Endothelial cell of umbilical vein (primary cell): ENCODE data around the gene LHFPL6. TPM values are rescaled to one million over a fixed set of nuclear protein-coding genes. Genes with fewer than 3 reads are reported as not detected.

Experiments used
- BruUV-seq: library from RNA; stranded (reverse); fragments of 400-500 nt; replicated peaks from 2 replicates; lab custom pipeline; 2021; lab: Mats Ljungman, UMichigan
- CTCF ChIA-PET: fragments of 300-600, 350-600 bp; sonication (Branson Sonifier 250); formaldehyde crosslinking; loops from one replicate; lab custom pipeline; 2021; ENCODE audit warnings: antibody characterized with exemption, inconsistent platforms; lab: Charles Lee
- POLR2A ChIA-PET: fragments of 300-600, 350-600 bp; sonication (Branson Sonifier 250); formaldehyde crosslinking; loops from one replicate; lab custom pipeline; 2021; ENCODE audit warnings: antibody characterized with exemption, inconsistent platforms; lab: Charles Lee
- DNase-seq: peaks from one replicate; pipeline ENCODE4 v3.0.0-alpha.2; 2011; ENCODE audit warnings: low read depth, low spot score
- FAIRE-seq: peaks from 2 replicates; lab custom pipeline; 2011; peaks lifted over from hg19 to GRCh38; lab: Jason Lieb, UNC
- H2AFZ ChIP-seq: 2 replicates; pipeline ENCODE4 v1.6.0; 2012; ENCODE audit warnings: low read depth, low read length, control low read depth, inconsistent platforms
- H3K27ac ChIP-seq: 2 replicates; pipeline ENCODE4 v1.5.1; 2011; ENCODE audit warnings: low read depth, mild to moderate bottlenecking, control low read depth, low read length, moderate library complexity; ENCODE audit not compliant: insufficient read depth
- H3K27me3 ChIP-seq, 2 experiments: 2 replicates each; pipeline versions ENCODE4 v1.6.0 to v1.6.1; 2011; ENCODE audit warnings: low read length in 2 of 2, mixed read lengths in 1 of 2; ENCODE audit not compliant: control insufficient read depth in 2 of 2, insufficient read depth in 2 of 2
- H3K36me3 ChIP-seq, 2 experiments: 2 replicates in 1 of 2; 3 replicates in 1 of 2; pipeline ENCODE4 v1.5.1; 2011; ENCODE audit warnings: low read length in 2 of 2, mild to moderate bottlenecking in 1 of 2, moderate library complexity in 1 of 2; ENCODE audit not compliant: control insufficient read depth in 2 of 2, insufficient read depth in 2 of 2; ENCODE audit errors: extremely low read depth in 1 of 2
- H3K4me1 ChIP-seq: 3 replicates; pipeline ENCODE4 v1.5.1; 2011; ENCODE audit warnings: mild to moderate bottlenecking, low read length; ENCODE audit not compliant: control insufficient read depth, insufficient read depth; ENCODE audit errors: extremely low read depth
- H3K4me2 ChIP-seq: 2 replicates; pipeline ENCODE4 v1.6.1; 2011; ENCODE audit warnings: low read length, control low read depth, mixed read lengths; ENCODE audit not compliant: insufficient read depth
- H3K4me3 ChIP-seq, 3 experiments: fragments of 200-600 bp in 1 of 3; sonication (generic), shearing (Covaris generic) in 1 of 3; replicated peaks in 1 of 3; 2 replicates each; pipeline ENCODE4 v1.5.1; 2011 to 2016; ENCODE audit warnings: control low read depth in 3 of 3, low read length in 3 of 3, mild to moderate bottlenecking in 2 of 3, inconsistent platforms in 1 of 3, low read depth in 1 of 3, moderate library complexity in 1 of 3; ENCODE audit not compliant: insufficient read depth in 1 of 3
- H3K79me2 ChIP-seq: 2 replicates; pipeline ENCODE4 v1.6.0; 2012; ENCODE audit warnings: low read length, inconsistent platforms; ENCODE audit not compliant: control insufficient read depth, insufficient read depth
- H3K9ac ChIP-seq: replicated peaks from 2 replicates; pipeline ENCODE3; 2011; ENCODE audit warnings: low read length, control low read depth; ENCODE audit not compliant: insufficient read depth; ENCODE audit errors: extremely low read depth
- H3K9me1 ChIP-seq: replicated peaks from 3 replicates; pipeline ENCODE4 v1.6.0; 2011; ENCODE audit warnings: mild to moderate bottlenecking, low read length; ENCODE audit not compliant: control insufficient read depth, insufficient read depth; ENCODE audit errors: extremely low read depth
- H3K9me3 ChIP-seq: replicated peaks from 2 replicates; pipeline ENCODE4 v1.5.1; 2012; ENCODE audit warnings: low read length, inconsistent platforms; ENCODE audit not compliant: control insufficient read depth, insufficient read depth
- H4K20me1 ChIP-seq: replicated peaks from 2 replicates; pipeline ENCODE3; 2011; ENCODE audit warnings: mild to moderate bottlenecking, low read length; ENCODE audit not compliant: control insufficient read depth, insufficient read depth; ENCODE audit errors: extremely low read depth
- CTCF ChIP-seq, 2 donors: IDR thresholded peaks; 1 replicate in 1 of 2; 2 replicates in 1 of 2; pipeline ENCODE4 v1.5.1; 2011; ENCODE audit warnings: low read length in 2 of 2, mild to moderate bottlenecking in 2 of 2, moderate library complexity in 2 of 2, control low read depth in 1 of 2, inconsistent platforms in 1 of 2, low read depth in 1 of 2; ENCODE audit not compliant: insufficient read depth in 1 of 2; ENCODE audit errors: extremely low read depth in 1 of 2
- EZH2 ChIP-seq: IDR thresholded peaks from 2 replicates; pipeline ENCODE4 v1.6.1; 2012; ENCODE audit warnings: borderline replicate concordance, low read depth, mild to moderate bottlenecking, moderate library complexity, low read length, inconsistent platforms; ENCODE audit not compliant: severe bottlenecking
- FOS ChIP-seq: IDR thresholded peaks from 2 replicates; pipeline ENCODE4 v1.6.1; 2011; ENCODE audit warnings: mild to moderate bottlenecking, low read length, moderate library complexity, borderline replicate concordance; ENCODE audit not compliant: insufficient read depth
- GATA2 ChIP-seq: IDR thresholded peaks from 2 replicates; pipeline ENCODE4 v1.7.0; 2011; ENCODE audit warnings: low read depth, mild to moderate bottlenecking, moderate library complexity, mixed read lengths, low read length; ENCODE audit not compliant: insufficient read length, insufficient read depth
- JUN ChIP-seq: IDR thresholded peaks from 2 replicates; pipeline ENCODE4 v1.6.1; 2011; ENCODE audit warnings: borderline replicate concordance, low read depth; ENCODE audit not compliant: insufficient read length, insufficient read depth
- MAX ChIP-seq: IDR thresholded peaks from 2 replicates; pipeline ENCODE4 v1.6.1; 2011; ENCODE audit not compliant: insufficient read depth, insufficient read length
- MYC ChIP-seq: IDR thresholded peaks from one replicate; pipeline ENCODE4 v1.6.1; 2011; ENCODE audit warnings: mild to moderate bottlenecking, low read depth, low read length
- POLR2A ChIP-seq: IDR thresholded peaks from 2 replicates; pipeline ENCODE4 v1.6.1; 2012; ENCODE audit warnings: low read depth, mild to moderate bottlenecking, control low read depth, low read length
- POLR2AphosphoS5 ChIP-seq: IDR thresholded peaks from 2 replicates; pipeline ENCODE4 v1.6.1; 2012; ENCODE audit warnings: low read depth, mild to moderate bottlenecking, control low read depth, low read length, moderate library complexity; ENCODE audit not compliant: insufficient read depth
- dilution Hi-C: fragments of 300-500 bp; cut with MboI; formaldehyde crosslinking; loops from one replicate; pipeline ENCODE4 v1.15.0; 2019; ENCODE audit warnings: low sequenced_read_pairs; ENCODE audit not compliant: extremely low pct_ligation_motif_present
- intact Hi-C: fragments of 100-400 bp; cut with micrococcal nuclease; formaldehyde crosslinking; loops from one replicate; pipeline ENCODE4 v1.10.0; 2022
- polyA plus RNA-seq, 4 experiments: library from polyadenylated mRNA; depleted of rRNA in 3 of 4; stranded (reverse) in 3 of 4; unstranded in 1 of 4; fragments of >200 nt; gene quantifications; 2 replicates each; pipeline versions ENCODE4 v1.2.1 to v1.2.3, GENCODE V29; 2011 to 2012; ENCODE audit warnings: missing spikeins in 1 of 4
- total RNA-seq: library from RNA; stranded (reverse); gene quantifications from 2 replicates; pipeline ENCODE4 v1.2.3, GENCODE V29; 2021

LHFPL6 gene
- total and polyA plus RNA-seq, 2 donors (not counting 3 experiments of a cell fraction or from before 2014, with no cell fraction given), result 17.5 to 19.4 TPM

- H3K27me3 ChIP-seq, result peaks cover 3 to 6% of the 10 kb centered on the region in 2 experiments
- no peaks in the 10 kb centered on the region for H4K20me1 ChIP-seq
- H3K27ac ChIP-seq, result no peak overlapping the region
- H3K4me2 ChIP-seq, result no peak overlapping the region
- no peak overlapping the region for H2AFZ ChIP-seq
- no peak overlapping the region for H3K4me3 ChIP-seq
- no peaks in the 10 kb centered on the region for H3K9me1 ChIP-seq
- H3K4me1 ChIP-seq, result no peaks in the 10 kb centered on the region
- CTCF ChIA-PET, result no interaction called here
- dilution Hi-C loops (no loop called here), intact Hi-C loops (no loop called here)
- no peaks in the 10 kb centered on the region for H3K36me3 ChIP-seq
- H3K9me3 ChIP-seq, result no peaks in the 10 kb centered on the region
- no peaks in the 10 kb centered on the region for H3K79me2 ChIP-seq
- no TSS peak for BruUV-seq
- DNase-seq (no peak), FAIRE-seq (no peak)
- TF ChIP-seq JUN, result no peak
- TF ChIP-seq POLR2A, result no peak
- TF ChIP-seq FOS, result no peak
- TF ChIP-seq MAX, result no peak
- TF ChIP-seq POLR2AphosphoS5, result no peak
- no peak for TF ChIP-seq GATA2
- no peak for TF ChIP-seq CTCF (IDR thresholded peaks at IDR 0.05; ENCODE audit: extremely low read depth in 1 of 2, insufficient read depth in 1 of 2, low read depth in 1 of 2, low read length in 2 of 2)
- TF ChIP-seq EZH2, result no peak
- no peak for TF ChIP-seq MYC
- POLR2A ChIA-PET, result no interaction called here
- H3K9ac ChIP-seq, result no peak overlapping the region
These were observed 284.8 kb downstream of the LHFPL6 start for GRCh38 chr13:39318161-39318560.
